Measurements from ENCODE around the gene HSD3B7.

HSD3B7 gene

GRCh38 chr16:30961384-30961783 lies 23.6 kb upstream of the HSD3B7 start:
- peaks cover 17% of the 10 kb centered on the region for H3K36me3 ChIP-seq (ENCODE audit: control insufficient read depth, insufficient read depth, low read length)

GRCh38 chr16:30963925-30964511 lies 21.0 kb upstream of the HSD3B7 start:
- H3K36me3 ChIP-seq (ENCODE audit: control insufficient read depth, insufficient read depth, low read length) = peaks cover 19% of the 10 kb centered on the region
- peaks cover 1% of the 10 kb centered on the region for H3K4me1 ChIP-seq (ENCODE audit: control insufficient read depth, insufficient read depth, low read length)
- H3K9ac ChIP-seq (ENCODE audit: low read length) = no peak overlapping the region
- H3K4me3 ChIP-seq (ENCODE audit: low read length) = no peak overlapping the region
- H3K9me3 ChIP-seq (ENCODE audit: control insufficient read depth, low read length) = no peaks in the 10 kb centered on the region
- no peaks in the 10 kb centered on the region for H3K27me3 ChIP-seq (ENCODE audit: control insufficient read depth, insufficient read depth, low read length)

More at GRCh38 chr16:30961384-30961783, 23.6 kb upstream of the HSD3B7 start:
- H3K27me3 ChIP-seq (ENCODE audit: control insufficient read depth, insufficient read depth, low read length) = no peaks in the 10 kb centered on the region
- peaks cover 14% of the 10 kb centered on the region for H3K4me1 ChIP-seq (ENCODE audit: control insufficient read depth, insufficient read depth, low read length)
- H3K9ac ChIP-seq (ENCODE audit: low read length) = no peak overlapping the region
- H3K9me3 ChIP-seq (ENCODE audit: control insufficient read depth, low read length) = no peaks in the 10 kb centered on the region
- no peak overlapping the region for H3K4me3 ChIP-seq (ENCODE audit: low read length)

GRCh38 chr16:30964574-30965226 lies 20.3 kb upstream of the HSD3B7 start:
- H3K4me1 ChIP-seq (ENCODE audit: control insufficient read depth, insufficient read depth, low read length) = no peaks in the 10 kb centered on the region
- no peak overlapping the region for H3K4me3 ChIP-seq (ENCODE audit: low read length)
- H3K27me3 ChIP-seq (ENCODE audit: control insufficient read depth, insufficient read depth, low read length) = no peaks in the 10 kb centered on the region
- H3K9ac ChIP-seq (ENCODE audit: low read length) = no peak overlapping the region
- peaks cover 19% of the 10 kb centered on the region for H3K36me3 ChIP-seq (ENCODE audit: control insufficient read depth, insufficient read depth, low read length)
- no peaks in the 10 kb centered on the region for H3K9me3 ChIP-seq (ENCODE audit: control insufficient read depth, low read length)

- Histone ChIP-seq H3K27me3 (ENCODE audit: control insufficient read depth, insufficient read depth, low read length) (no peaks in the 10 kb centered on the region), H3K9ac (ENCODE audit: low read length) (no peak overlapping the region), H3K9me3 (ENCODE audit: control insufficient read depth, low read length) (no peaks in the 10 kb centered on the region), H3K36me3 (ENCODE audit: control insufficient read depth, insufficient read depth, low read length) (peaks cover 21% of the 10 kb centered on the region), H3K4me1 (ENCODE audit: control insufficient read depth, insufficient read depth, low read length) (no peaks in the 10 kb centered on the region), H3K4me3 (ENCODE audit: low read length) (no peak overlapping the region)
Measured at GRCh38 chr16:30965436-30965835, 19.6 kb upstream of the HSD3B7 start.

GRCh38 chr16:30966033-30966619 lies 18.9 kb upstream of the HSD3B7 start:
- H3K36me3 ChIP-seq (ENCODE audit: control insufficient read depth, insufficient read depth, low read length) = peaks cover 27% of the 10 kb centered on the region
- H3K4me3 ChIP-seq (ENCODE audit: low read length) = no peak overlapping the region
- no peaks in the 10 kb centered on the region for H3K9me3 ChIP-seq (ENCODE audit: control insufficient read depth, low read length)
- no peaks in the 10 kb centered on the region for H3K27me3 ChIP-seq (ENCODE audit: control insufficient read depth, insufficient read depth, low read length)
- no peaks in the 10 kb centered on the region for H3K4me1 ChIP-seq (ENCODE audit: control insufficient read depth, insufficient read depth, low read length)
- H3K9ac ChIP-seq (ENCODE audit: low read length) = no peak overlapping the region

- Histone ChIP-seq H3K9me3 (ENCODE audit: control insufficient read depth, low read length) (no peaks in the 10 kb centered on the region), H3K4me3 (ENCODE audit: low read length) (no peak overlapping the region), H3K4me1 (ENCODE audit: control insufficient read depth, insufficient read depth, low read length) (no peaks in the 10 kb centered on the region), H3K9ac (ENCODE audit: low read length) (no peak overlapping the region), H3K36me3 (ENCODE audit: control insufficient read depth, insufficient read depth, low read length) (peaks cover 32% of the 10 kb centered on the region), H3K27me3 (ENCODE audit: control insufficient read depth, insufficient read depth, low read length) (no peaks in the 10 kb centered on the region)
Measured at GRCh38 chr16:30967795-30968194, 17.2 kb upstream of the HSD3B7 start.

- no peaks in the 10 kb centered on the region for H3K9me3 ChIP-seq (ENCODE audit: control insufficient read depth, low read length)
- H3K4me1 ChIP-seq (ENCODE audit: control insufficient read depth, insufficient read depth, low read length) = no peaks in the 10 kb centered on the region
- no peak overlapping the region for H3K4me3 ChIP-seq (ENCODE audit: low read length)
- no peak overlapping the region for H3K9ac ChIP-seq (ENCODE audit: low read length)
- no peaks in the 10 kb centered on the region for H3K27me3 ChIP-seq (ENCODE audit: control insufficient read depth, insufficient read depth, low read length)
- H3K36me3 ChIP-seq (ENCODE audit: control insufficient read depth, insufficient read depth, low read length) = peaks cover 32% of the 10 kb centered on the region
Measured at GRCh38 chr16:30969246-30969842, 15.7 kb upstream of the HSD3B7 start.

GRCh38 chr16:30971298-30971697 lies 13.7 kb upstream of the HSD3B7 start:
- Histone ChIP-seq H3K9me3 (ENCODE audit: control insufficient read depth, low read length) (no peaks in the 10 kb centered on the region), H3K4me1 (ENCODE audit: control insufficient read depth, insufficient read depth, low read length) (no peaks in the 10 kb centered on the region), H3K9ac (ENCODE audit: low read length) (no peak overlapping the region), H3K27me3 (ENCODE audit: control insufficient read depth, insufficient read depth, low read length) (no peaks in the 10 kb centered on the region), H3K36me3 (ENCODE audit: control insufficient read depth, insufficient read depth, low read length) (peaks cover 21% of the 10 kb centered on the region), H3K4me3 (ENCODE audit: low read length) (no peak overlapping the region)

GRCh38 chr16:30972872-30973271 lies 12.1 kb upstream of the HSD3B7 start:
- H3K27me3 ChIP-seq (ENCODE audit: control insufficient read depth, insufficient read depth, low read length) = no peaks in the 10 kb centered on the region
- peaks cover 18% of the 10 kb centered on the region for H3K36me3 ChIP-seq (ENCODE audit: control insufficient read depth, insufficient read depth, low read length)

GRCh38 chr16:30974348-30974747 lies 10.7 kb upstream of the HSD3B7 start:
- Histone ChIP-seq H3K4me1 (ENCODE audit: control insufficient read depth, insufficient read depth, low read length) (no peaks in the 10 kb centered on the region), H3K9ac (ENCODE audit: low read length) (no peak overlapping the region), H3K4me3 (ENCODE audit: low read length) (no peak overlapping the region), H3K27me3 (ENCODE audit: control insufficient read depth, insufficient read depth, low read length) (no peaks in the 10 kb centered on the region), H3K36me3 (ENCODE audit: control insufficient read depth, insufficient read depth, low read length) (peaks cover 18% of the 10 kb centered on the region), H3K9me3 (ENCODE audit: control insufficient read depth, low read length) (no peaks in the 10 kb centered on the region)

More at GRCh38 chr16:30972872-30973271, 12.1 kb upstream of the HSD3B7 start:
- Histone ChIP-seq H3K9me3 (ENCODE audit: control insufficient read depth, low read length) (no peaks in the 10 kb centered on the region), H3K9ac (ENCODE audit: low read length) (no peak overlapping the region), H3K4me1 (ENCODE audit: control insufficient read depth, insufficient read depth, low read length) (no peaks in the 10 kb centered on the region), H3K4me3 (ENCODE audit: low read length) (no peak overlapping the region)

- Histone ChIP-seq H3K36me3 (ENCODE audit: control insufficient read depth, insufficient read depth, low read length) (peaks cover 6% of the 10 kb centered on the region), H3K27me3 (ENCODE audit: control insufficient read depth, insufficient read depth, low read length) (no peaks in the 10 kb centered on the region), H3K4me3 (ENCODE audit: low read length) (no peak overlapping the region), H3K9ac (ENCODE audit: low read length) (no peak overlapping the region), H3K9me3 (ENCODE audit: control insufficient read depth, low read length) (no peaks in the 10 kb centered on the region), H3K4me1 (ENCODE audit: control insufficient read depth, insufficient read depth, low read length) (no peaks in the 10 kb centered on the region)
Measured at GRCh38 chr16:30976486-30976885, 8.5 kb upstream of the HSD3B7 start.

- Histone ChIP-seq H3K9me3 (ENCODE audit: control insufficient read depth, low read length) (no peaks in the 10 kb centered on the region), H3K27me3 (ENCODE audit: control insufficient read depth, insufficient read depth, low read length) (no peaks in the 10 kb centered on the region), H3K4me1 (ENCODE audit: control insufficient read depth, insufficient read depth, low read length) (no peaks in the 10 kb centered on the region), H3K36me3 (ENCODE audit: control insufficient read depth, insufficient read depth, low read length) (no peaks in the 10 kb centered on the region), H3K4me3 (ENCODE audit: low read length) (no peak overlapping the region), H3K9ac (ENCODE audit: low read length) (no peak overlapping the region)
Measured at GRCh38 chr16:30977502-30977901, 7.5 kb upstream of the HSD3B7 start.

Data from mucosa of stomach (tissue), 1 donor.